Common myeloid progenitor, CD34-positive (primary cell): ENCODE results near the gene P3H1.

Source experiments
- CTCF ChIA-PET: fragments of 350-600 bp; sonication (Branson Sonifier 250); formaldehyde crosslinking; loops from one replicate; lab custom pipeline; 2021; ENCODE audit warnings: antibody characterized with exemption; lab: Charles Lee
- POLR2A ChIA-PET: fragments of 350-600 bp; sonication (Branson Sonifier 250); formaldehyde crosslinking; loops from one replicate; lab custom pipeline; 2021; ENCODE audit warnings: antibody characterized with exemption; lab: Charles Lee
- DNase-seq, 3 donors: peaks; one replicate each; pipeline versions ENCODE4 v3.0.0 to v3.0.0-alpha.2; 2013
- H3K27ac ChIP-seq, 2 experiments: 1 replicate in 1 of 2; 2 replicates in 1 of 2; pipeline ENCODE4 v1.7.0; 2013; ENCODE audit warnings: inconsistent platforms in 2 of 2, low read length in 2 of 2, mild to moderate bottlenecking in 2 of 2, low read depth in 1 of 2, moderate library complexity in 1 of 2; ENCODE audit not compliant: severe bottlenecking in 2 of 2, insufficient read depth in 1 of 2, poor library complexity in 1 of 2
- H3K27me3 ChIP-seq, 5 experiments: replicated peaks in 2 of 5; 1 replicate in 3 of 5; 2 replicates in 2 of 5; pipeline versions ENCODE4 v1.6.1 to v1.7.0; 2013; ENCODE audit warnings: low read length in 4 of 5, mild to moderate bottlenecking in 2 of 5, moderate library complexity in 2 of 5, inconsistent platforms in 1 of 5; ENCODE audit not compliant: insufficient read depth in 5 of 5, control insufficient read depth in 4 of 5
- H3K36me3 ChIP-seq, 4 experiments: 1 replicate in 2 of 4; 2 replicates in 2 of 4; pipeline versions ENCODE4 v1.6.1 to v1.7.0; 2013; ENCODE audit warnings: low read length in 3 of 4, control low read depth in 1 of 4, mild to moderate bottlenecking in 1 of 4; ENCODE audit not compliant: control insufficient read depth in 4 of 4, insufficient read depth in 4 of 4
- H3K4me1 ChIP-seq, 4 experiments: 1 replicate in 3 of 4; 2 replicates in 1 of 4; pipeline versions ENCODE4 v1.6.1 to v1.7.1; 2013; ENCODE audit warnings: low read length in 3 of 4, mild to moderate bottlenecking in 3 of 4, control low read depth in 1 of 4, inconsistent platforms in 1 of 4, moderate library complexity in 1 of 4; ENCODE audit not compliant: control insufficient read depth in 4 of 4, insufficient read depth in 4 of 4; ENCODE audit errors: control extremely low read depth in 1 of 4
- H3K4me3 ChIP-seq, 7 experiments: 1 replicate in 4 of 7; 2 replicates in 3 of 7; pipeline versions ENCODE4 v1.5.1 to v1.7.0; 2013; ENCODE audit warnings: mild to moderate bottlenecking in 7 of 7, low read length in 6 of 7, moderate library complexity in 6 of 7, inconsistent platforms in 2 of 7, low read depth in 2 of 7, control low read depth in 1 of 7; ENCODE audit not compliant: insufficient read depth in 4 of 7, control insufficient read depth in 1 of 7; ENCODE audit errors: extremely low read depth in 1 of 7
- H3K9me3 ChIP-seq, 5 experiments: 1 replicate in 4 of 5; 2 replicates in 1 of 5; pipeline versions ENCODE4 v1.6.1 to v1.7.1; 2013; ENCODE audit warnings: low read length in 4 of 5, mild to moderate bottlenecking in 2 of 5, inconsistent platforms in 1 of 5, low read depth in 1 of 5, moderate library complexity in 1 of 5; ENCODE audit not compliant: control insufficient read depth in 4 of 5, insufficient read depth in 2 of 5; ENCODE audit errors: control extremely low read depth in 1 of 5
- WGBS: methylation state at CpG from one replicate; pipeline ENCODE4 v1.1.5; 2013; ENCODE audit not compliant: insufficient coverage; 5-methylcytosine and 5-hydroxymethylcytosine counted together

The P3H1 gene

DNA sequence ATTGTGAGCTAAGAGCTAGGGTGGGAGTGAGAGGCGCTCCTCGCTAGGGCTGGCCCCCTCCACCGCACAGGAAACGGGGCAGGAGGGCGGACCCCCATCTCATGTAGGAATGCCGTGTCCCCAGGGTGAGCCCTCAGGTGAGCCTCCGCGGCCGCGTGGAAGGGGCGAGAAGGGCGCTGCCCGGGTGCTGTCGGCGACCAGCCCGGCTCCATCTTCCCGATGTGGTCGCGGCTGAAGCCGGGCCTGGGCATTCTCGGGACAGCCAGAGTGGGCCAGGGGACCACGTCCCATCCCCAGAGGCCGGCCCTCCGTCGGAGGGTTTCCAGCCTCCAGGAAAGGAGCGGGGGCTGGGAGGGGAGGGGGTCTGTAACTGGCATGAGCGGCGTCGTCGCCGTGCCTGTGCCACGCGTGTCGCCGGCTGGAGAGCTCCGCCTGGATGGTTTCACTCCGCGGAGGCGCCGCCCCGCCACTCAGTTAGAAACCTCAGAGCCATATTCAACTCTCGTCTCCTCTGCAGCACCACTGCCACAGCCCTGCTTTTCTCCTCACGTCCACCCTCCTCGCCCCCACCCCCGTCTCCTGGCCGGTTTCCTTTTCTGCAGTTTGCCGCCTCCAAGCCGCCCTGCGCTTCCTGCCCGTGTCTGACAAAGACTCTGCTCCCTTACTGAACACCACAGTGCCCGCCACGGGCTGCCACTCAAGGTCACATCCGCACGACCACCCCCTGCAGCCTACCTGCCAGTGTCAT, 18.3 kb upstream of the P3H1 start, which contains the start of gene TMEM269:
Gene TMEM269 (plus strand): TSS at position 46 of the 748 bp plus-strand sequence. CDS start 4,903 bp downstream, outside the sequence.
- peak within 1 kb of the TSS in 5 of 7 experiments; percentile 25 to 71 (median 61) for H3K4me3 ChIP-seq
- H3K9me3 ChIP-seq = no peaks in the 10 kb centered on the region
- 15% methylated on average over 44 of the region's 54 CpGs for WGBS
- no peak within 1 kb of the TSS for H3K27ac ChIP-seq
- peaks cover 0 to 14% (median 12%) of the 10 kb centered on the region in 4 experiments for H3K4me1 ChIP-seq
- H3K36me3 ChIP-seq = peaks cover 5 to 20% (median 11%) of the 10 kb centered on the region in 4 experiments
- no peaks in the 10 kb centered on the region for H3K27me3 ChIP-seq
- ChIA-PET POLR2A (no interaction called here), CTCF (interaction anchor here (1.2 kb wide), 1 partner anchor 14 kb away, joined by 4 read pairs; no protein-coding TSS in a partner anchor)
- DNase-seq = peak; percentile 29 to 78 (median 65)

DNA sequence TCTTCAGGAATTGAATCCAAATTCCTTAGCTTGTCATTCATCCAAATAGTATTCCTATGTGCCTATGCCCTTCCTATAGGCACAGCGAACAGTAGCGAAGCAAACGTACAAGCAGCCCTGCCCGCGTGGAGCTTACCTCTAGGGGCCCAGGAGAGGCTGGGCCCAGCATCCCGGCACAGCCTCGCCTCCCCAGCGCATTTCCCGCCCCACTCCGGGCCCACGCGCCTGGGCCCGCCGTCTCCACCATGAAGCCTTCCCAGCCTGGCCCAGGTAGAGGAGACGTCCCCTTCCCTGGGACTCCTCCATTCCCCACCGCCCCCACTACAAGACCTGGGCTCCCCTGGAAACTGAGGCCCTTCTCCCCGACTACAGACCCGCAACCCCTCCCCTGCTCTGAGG, 17.7 kb upstream of the P3H1 start:
- ChIA-PET POLR2A (no interaction called here), CTCF (interaction anchor here (1.2 to 1.4 kb wide), 3 partner anchors 8 to 289 kb away, joined by 4 read pairs; no protein-coding TSS in a partner anchor)
- no peak for DNase-seq
- peaks cover 0 to 14% (median 12%) of the 10 kb centered on the region in 4 experiments for H3K4me1 ChIP-seq
- H3K27me3 ChIP-seq = no peaks in the 10 kb centered on the region
- H3K27ac ChIP-seq = no peak overlapping the region
- 97% methylated on average over 15 of the region's 18 CpGs for WGBS
- peak overlapping the region in 3 of 7 experiments; percentile 25 to 71 (median 61) for H3K4me3 ChIP-seq
- no peaks in the 10 kb centered on the region for H3K9me3 ChIP-seq
- peaks cover 5 to 22% (median 11%) of the 10 kb centered on the region in 4 experiments for H3K36me3 ChIP-seq

DNA sequence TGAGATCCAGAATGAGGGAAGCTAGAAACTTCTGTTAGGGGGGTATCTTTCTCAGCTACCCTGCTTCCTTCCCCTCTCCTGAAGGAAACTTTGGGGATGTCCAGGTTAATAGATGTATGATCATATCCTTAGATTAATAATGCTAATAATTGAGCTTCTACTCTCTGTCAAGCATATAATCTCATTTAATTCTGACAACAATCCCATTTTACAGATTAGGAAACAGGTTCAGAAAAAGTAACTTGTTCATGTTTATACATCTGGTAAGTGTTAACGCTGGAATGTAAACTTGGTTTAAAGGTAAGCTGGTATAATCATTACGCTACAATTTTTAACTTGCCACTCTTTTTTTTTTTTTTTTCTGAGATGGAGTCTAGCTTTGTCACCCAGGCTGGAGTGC, 16.3 kb upstream of the P3H1 start:
- Histone ChIP-seq H3K4me3 (no peak overlapping the region), H3K9me3 (no peaks in the 10 kb centered on the region), H3K4me1 (peaks cover 0 to 14% (median 12%) of the 10 kb centered on the region in 4 experiments), H3K36me3 (peaks cover 5 to 29% (median 15%) of the 10 kb centered on the region in 4 experiments), H3K27ac (no peak overlapping the region), H3K27me3 (no peaks in the 10 kb centered on the region)
- ChIA-PET CTCF (interaction anchor here (1.0 to 8.8 kb wide), 6 partner anchors 10 to 291 kb away, joined by 3 to 106 read pairs (median 4); no protein-coding TSS in a partner anchor), POLR2A (no interaction called here)
- no CpG with 5 or more reads among the region's 2 CpGs for WGBS
- DNase-seq = no peak

DNA sequence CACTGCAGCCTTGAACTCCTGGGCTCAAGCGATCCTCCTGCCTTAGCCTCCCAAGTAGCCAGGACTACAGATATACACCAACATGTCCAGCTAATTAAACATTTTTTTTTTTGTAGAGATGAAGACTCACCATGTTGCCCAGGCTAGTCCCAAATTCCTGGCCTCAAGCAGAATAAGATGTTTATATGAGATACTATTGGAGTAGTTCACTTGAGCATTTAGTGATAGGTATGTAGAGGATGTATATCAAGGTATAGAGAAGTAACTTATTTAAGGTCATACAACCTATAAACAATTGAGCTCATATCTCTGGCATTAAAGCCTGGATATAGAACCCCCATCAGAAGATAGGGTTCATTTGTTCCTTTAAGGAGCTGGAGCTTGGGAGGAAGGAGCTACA, 13.3 kb upstream of the P3H1 start:
- Histone ChIP-seq H3K4me3 (no peak overlapping the region), H3K27me3 (no peaks in the 10 kb centered on the region), H3K4me1 (peaks cover 0 to 8% (median 6%) of the 10 kb centered on the region in 4 experiments), H3K27ac (no peak overlapping the region), H3K9me3 (peaks cover 0 to 1% (median 0%) of the 10 kb centered on the region in 5 experiments), H3K36me3 (peaks cover 22 to 57% (median 38%) of the 10 kb centered on the region in 4 experiments)
- ChIA-PET POLR2A (no interaction called here), CTCF (interaction anchor here (1.2 to 8.8 kb wide), 4 partner anchors 8 to 294 kb away, joined by 3 to 106 read pairs (median 14); no protein-coding TSS in a partner anchor)
- no peak for DNase-seq
- WGBS = no CpG with 5 or more reads among the region's 1 CpG

DNA sequence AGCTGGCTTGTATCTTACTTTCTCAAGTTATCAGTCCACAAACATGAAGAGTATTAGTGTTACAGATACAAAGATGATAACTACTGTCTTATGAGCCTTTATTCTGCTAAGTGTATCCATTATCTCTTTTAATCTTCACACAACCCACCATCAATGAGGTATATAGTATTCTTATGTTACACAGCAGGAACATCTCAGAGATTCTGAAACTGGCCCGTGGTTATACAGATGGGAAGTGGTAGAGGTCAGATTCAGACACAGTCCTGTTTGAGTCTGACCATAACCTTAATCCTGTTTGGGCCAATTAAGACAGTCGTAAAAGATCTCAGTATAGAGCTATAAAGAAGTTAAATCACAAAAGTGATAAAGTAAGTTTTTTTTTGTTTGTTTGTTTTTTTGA, 12.9 kb upstream of the P3H1 start:
- H3K36me3 ChIP-seq = peaks cover 25 to 62% (median 40%) of the 10 kb centered on the region in 4 experiments
- DNase-seq = no peak
- ChIA-PET CTCF (interaction anchor here (1.2 to 8.8 kb wide), 5 partner anchors 8 to 295 kb away, joined by 3 to 106 read pairs (median 5); no protein-coding TSS in a partner anchor), POLR2A (no interaction called here)
- H3K27me3 ChIP-seq = no peaks in the 10 kb centered on the region
- no peak overlapping the region for H3K27ac ChIP-seq
- H3K4me1 ChIP-seq = peaks cover 0 to 4% (median 1%) of the 10 kb centered on the region in 4 experiments
- no peak overlapping the region for H3K4me3 ChIP-seq
- peaks cover 0 to 1% (median 0%) of the 10 kb centered on the region in 5 experiments for H3K9me3 ChIP-seq
- WGBS = 100% methylated on average over 2 of the region's 2 CpGs

DNA sequence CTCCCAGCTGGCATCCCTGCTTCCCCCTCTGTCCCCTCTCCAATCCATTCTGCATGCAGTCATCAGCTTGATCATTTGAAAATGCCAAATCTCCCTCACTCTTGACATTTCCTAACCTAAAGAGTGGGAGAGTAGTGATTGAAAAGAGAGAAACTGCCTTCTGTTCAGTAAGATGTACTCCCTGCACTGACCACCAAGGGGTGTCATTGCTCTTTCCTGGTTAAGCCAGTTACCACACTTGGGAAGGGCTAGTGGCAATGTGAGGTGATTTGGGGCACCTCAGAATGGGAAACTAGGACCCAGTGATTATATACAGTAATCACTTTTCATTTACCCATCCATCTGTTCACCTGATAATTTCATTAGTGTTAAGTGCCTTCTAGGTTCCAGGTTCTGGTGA, 11.0 kb upstream of the P3H1 start:
- CTCF ChIA-PET = interaction anchor here (0.7 to 8.8 kb wide), 23 partner anchors 9 to 637 kb away, joined by 3 to 106 read pairs (median 4); partner anchors contain the start of genes C1orf50 and P3H1
- H3K27me3 ChIP-seq = no peaks in the 10 kb centered on the region
- peak in 2 of 3 donors; percentile 52 to 61 for DNase-seq

More for the DNA sequence above, 11.0 kb upstream of the P3H1 start:
- no peaks in the 10 kb centered on the region for H3K4me1 ChIP-seq
- POLR2A ChIA-PET = no interaction called here
- H3K27ac ChIP-seq = no peak overlapping the region
- no peak overlapping the region for H3K4me3 ChIP-seq
- H3K9me3 ChIP-seq = peaks cover 0 to 1% (median 0%) of the 10 kb centered on the region in 5 experiments
- peaks cover 25 to 69% (median 48%) of the 10 kb centered on the region in 4 experiments for H3K36me3 ChIP-seq
